GDM1 (cell line): ENCODE results near the gene PAXX.

Experiments
- DNase-seq: peaks from one replicate; lab custom pipeline; 2025; lab: John Stamatoyannopoulos, UW

The PAXX gene

DNA sequence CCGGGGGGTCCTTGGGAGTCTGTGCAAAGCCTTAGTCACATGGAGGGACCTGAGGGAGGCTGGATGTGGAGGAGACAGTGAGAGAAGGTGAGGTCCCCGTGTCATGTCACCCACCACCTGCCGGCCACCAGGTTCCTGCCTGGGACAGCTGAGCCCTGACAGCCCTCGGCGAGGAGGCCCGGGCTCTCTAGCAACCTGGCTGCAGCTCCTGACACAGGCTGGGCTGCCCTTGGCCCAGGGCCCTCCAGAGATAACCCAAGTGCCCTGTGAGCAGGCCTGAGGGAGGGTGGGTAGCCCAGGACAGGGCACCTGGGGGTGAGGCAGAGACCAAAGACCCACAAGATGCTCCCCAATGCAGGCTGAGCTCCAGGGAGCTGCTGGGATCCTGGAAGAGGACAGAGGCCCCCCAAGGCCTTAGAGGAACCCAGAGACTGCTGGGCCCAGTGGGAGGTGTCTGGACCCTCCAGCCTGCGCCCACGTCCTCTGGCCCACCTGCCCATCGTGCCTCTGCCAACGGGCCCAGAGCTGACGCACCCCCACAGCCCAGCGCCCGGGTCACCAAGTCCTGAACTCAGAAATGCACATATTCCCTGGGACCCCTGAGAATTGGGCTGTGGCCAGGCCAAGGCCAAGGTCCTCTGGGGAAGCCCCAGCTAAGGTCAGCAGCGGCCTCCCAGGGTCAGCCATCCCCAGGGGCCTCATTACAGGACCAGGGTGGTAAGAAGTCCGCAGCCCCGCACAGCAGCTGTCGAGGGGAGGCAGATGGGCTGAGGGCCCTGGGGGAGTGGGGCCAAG is 23.7 kb upstream of the PAXX start:
- DNase-seq = no peak

DNA sequence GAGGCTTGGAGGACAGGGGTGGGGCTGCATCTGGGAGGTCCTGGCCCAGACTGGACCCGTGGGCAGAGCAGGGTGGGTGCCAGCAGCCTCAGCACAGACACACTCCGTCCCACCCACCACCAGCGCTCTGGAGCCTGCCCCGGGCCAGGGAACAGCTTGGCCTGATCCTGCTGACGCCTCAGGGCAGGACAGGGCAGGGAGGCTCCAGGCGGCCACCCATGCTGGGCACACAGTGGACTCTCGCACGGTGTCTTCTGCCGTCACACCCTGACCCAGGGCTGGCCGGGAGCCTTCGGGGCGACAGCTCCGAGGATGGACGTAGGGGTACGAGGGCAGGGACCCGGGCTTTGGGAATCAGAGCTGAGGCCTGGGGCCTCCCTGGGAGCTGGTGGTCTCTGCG is 23.1 kb upstream of the PAXX start:
- DNase-seq = no peak

DNA sequence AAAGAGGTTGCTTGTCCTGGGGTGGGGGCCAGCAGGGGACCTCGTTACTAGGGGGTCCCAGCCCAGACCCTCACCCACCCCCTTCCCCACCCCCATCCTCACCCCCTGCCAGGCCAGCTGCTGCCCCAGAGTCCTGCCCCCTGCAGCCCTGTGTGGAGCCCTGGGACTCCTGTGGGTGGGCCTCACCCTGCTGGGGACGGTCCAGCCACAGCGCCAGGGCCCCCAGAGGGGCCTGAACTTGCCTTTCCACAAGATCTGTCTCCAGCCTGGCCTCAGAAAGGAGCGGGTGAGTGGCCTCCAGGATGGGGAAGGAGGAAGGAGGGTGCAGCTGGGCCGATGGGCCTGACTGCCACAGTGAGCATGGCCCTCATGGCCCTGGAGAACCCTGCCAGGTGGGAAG is 22.4 kb upstream of the PAXX start:
- no peak for DNase-seq

DNA sequence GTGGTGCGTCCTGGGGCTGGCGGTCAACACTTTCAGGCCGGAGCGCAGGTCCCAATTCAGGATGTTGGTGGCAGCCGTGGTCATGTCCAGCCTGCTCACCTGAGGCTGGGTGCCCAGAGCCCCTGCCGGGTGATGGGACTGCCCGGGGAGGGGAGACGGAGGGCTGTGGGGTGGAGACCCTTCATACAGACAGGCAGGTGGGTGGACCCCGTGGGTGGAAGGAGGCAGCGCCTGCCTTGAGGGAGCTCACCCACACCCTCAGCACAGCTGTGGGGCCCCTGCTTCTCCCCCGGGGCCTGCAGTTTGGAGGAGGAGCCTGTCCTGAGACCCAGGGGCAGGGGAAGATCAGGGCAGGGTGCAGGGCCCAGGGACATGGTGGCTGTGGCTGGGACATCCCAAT is 21.9 kb upstream of the PAXX start:
- no peak for DNase-seq

DNA sequence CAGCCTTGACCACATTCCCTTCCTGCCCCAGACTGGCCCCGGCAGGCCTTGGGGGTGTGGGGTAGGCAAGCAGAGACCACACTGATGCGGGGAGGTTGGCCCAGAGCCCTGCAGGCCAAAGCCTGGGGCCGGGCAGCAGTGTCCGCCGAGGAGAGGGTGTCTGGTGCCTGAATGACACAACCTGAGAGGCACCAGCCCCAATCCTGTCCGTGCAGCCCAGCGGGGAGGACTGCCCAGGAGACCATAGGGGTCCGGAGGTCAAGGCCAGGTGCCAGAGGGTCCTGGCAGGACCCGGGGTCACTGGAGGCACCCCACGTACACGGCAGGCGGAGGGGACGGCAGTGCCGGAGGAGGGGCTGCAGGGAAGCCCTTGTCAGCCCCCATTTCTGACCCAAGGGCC is 20.5 kb upstream of the PAXX start:
- DNase-seq = no peak

DNA sequence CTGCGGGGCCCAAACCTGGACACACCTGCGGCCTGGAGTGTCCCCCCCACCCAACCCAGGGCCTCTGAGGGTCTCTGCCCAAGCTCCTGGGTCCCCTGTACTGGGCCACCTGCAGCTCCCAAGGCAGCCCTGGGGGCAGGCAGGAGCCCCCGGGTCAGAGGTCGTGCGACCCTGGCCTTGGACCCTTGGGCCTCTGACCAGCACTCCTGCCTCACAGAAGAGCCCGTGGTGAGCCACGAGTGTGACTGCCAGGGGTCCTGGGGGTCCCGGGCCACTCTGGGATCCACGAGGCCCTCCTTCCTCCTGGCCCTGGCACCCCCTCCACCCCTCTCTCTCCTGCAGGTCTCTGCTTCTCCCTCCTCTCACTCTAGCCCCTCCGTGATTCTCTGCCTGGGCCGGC is 19.9 kb upstream of the PAXX start:
- no peak for DNase-seq

DNA sequence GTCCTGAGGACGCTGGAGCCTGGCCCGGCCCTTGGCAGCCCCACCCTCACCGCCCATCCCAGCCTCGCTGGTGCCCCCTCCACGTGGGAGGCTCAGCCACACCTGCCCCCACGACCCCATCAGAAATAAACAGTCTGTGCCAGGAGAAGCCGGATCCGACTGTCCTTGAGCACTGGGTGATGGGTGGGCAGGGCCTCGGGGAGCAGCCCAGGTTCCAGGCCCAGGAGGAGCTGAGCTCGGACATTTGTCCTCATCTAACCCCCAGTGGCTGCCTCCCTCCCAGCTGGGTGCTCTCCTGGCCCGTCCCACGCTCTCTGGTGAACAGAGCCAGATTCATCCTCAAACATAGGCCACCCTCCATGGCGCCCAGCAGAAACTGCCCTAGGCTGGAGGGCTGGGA is 19.5 kb upstream of the PAXX start:
- no peak for DNase-seq

DNA sequence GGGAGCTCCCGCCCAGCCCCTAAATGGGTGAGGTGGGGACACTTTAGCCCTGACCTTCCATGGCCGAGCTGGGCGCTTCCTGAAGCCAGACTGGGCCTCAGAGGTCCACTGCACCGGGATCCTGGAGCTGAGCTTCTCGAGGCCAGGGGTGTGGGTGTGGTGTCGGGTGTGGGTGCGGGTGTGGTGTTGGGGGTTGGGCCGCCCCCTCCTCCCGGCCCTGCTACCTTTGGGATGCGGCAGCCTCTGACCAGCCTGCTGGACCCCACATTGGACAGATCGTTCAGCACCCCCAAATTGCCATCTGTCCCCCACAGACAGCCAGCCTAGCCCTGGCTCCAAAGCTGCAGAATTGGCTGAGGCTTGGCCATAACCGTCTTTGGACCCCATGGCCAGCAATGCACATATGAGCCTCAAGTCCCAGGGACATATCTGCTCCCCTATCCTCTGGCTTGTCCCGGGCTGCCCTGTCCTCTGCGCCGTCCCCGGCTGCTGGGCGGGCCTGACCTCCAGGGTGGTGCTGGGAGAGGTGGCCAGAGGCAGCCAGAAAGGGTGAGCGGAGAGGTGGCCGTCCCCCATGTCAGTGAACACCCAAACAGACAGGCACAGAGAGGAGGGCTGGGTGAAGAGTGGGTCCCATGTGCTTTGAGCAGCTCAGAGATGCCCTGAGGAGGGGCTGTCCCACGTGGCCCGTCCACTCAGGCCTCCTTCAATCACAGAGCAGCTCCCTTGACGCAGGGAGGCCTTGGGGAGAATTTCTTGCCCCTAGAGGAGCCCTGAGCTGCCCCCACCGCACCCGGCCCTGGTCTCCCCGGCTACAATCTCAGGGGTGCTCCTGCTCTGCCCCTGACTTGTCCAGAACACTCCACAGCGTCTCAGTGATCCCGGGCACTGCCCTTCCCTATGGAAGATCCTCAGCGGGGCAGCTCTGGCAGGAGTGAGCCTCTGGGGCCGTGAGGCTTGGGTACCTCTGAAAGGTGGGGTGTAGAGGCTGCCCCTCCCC is 18.3 kb upstream of the PAXX start:
- DNase-seq = no peak

DNA sequence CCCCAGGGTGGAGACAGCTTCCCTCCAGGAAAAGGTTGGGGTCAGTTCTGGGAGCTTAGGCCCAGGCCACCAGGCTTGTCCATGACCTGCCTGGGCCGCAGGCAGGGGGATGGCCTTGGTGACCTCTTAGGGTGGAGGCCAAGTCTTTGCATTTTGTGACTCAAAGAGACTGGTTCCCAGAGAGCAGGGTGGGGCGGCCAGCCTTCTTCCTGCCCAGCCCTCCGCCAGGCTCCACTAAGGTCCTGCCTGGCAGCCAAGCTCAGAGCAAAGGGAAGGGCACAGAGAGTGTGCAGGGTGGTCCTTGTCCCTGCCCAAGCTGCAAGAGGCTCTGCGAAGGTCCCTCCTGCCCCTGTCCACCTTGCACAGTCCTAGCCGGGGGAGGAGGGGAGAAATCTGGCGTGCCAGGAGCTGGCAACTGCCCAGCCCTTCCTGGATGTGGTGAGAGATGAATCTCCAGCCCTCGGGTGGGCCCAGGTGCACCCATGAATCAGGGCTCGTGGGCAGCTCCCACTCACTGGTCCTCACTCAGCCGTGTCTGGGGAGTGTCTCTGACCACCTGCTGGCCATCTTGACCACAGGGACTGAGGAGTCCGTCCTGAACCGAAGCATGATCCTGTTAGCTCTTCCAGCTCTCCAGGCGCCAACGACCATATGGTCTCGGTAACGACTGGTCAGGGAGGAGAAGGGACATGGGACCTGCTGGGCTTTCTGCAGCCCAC is 17.2 kb upstream of the PAXX start:
- DNase-seq = no peak

DNA sequence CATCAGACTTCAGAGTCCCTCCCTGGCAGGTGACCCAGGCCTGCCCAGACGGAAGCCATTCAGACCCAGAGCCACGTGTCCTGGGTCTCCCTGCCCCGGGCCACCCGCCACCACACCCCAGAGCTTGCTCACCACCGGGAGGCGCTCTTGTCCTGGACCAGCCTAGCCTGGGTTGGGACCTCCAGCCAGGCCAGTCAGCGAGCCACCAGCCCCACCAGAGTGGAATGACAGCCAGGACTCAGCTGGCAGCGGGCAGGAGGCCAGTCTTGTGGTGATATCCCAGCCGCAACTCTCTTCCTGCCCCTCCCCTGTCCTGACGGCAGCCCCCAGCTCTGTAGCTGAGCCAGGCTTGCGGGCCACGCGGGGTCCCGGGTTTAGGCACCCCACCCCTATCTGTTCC is 16.6 kb upstream of the PAXX start:
- no peak for DNase-seq

DNA sequence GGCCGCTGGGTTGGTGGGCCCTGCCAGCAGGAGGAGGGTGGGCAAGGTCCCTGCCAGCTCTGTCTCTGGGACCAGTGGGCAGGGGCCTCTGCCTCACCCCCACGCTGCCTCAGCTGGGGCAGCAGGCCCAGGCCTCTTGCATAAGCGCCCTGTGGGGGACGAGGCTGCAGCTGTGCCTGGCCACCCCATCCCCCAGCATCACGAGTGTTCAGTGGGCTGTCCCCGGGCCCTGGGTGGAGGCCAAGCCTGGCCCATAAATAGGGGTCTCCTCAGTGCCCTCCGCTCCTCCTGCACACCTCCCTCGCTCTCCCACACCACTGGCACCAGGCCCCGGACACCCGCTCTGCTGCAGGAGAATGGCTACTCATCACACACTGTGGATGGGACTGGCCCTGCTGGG is 15.0 kb upstream of the PAXX start, which contains the start of gene PTGDS:
PTGDS (plus strand) TSS at position 282 of the 400 bp plus-strand sequence; CDS start at position 357, 75 bp downstream.
- DNase-seq = no peak

DNA sequence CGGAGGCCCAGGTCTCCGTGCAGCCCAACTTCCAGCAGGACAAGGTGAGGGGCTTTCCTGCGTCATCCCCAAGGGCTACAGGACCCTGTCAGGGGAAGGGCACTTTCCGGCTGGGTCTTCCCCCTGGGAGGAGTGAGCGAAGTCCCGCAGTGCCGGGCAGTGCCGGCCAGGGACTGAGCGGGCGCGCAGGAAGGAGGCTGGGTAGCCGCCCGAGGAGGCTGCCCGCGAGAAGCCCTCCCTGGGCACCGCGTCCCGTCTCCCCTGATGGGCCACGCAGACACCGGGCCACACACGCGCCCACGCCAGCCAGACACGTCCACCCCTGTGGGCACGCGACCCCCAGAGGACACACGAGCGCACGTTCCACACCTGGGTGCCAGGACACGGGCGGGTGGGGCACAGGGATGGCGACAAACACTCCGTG is 14.6 kb upstream of the PAXX start:
- no peak for DNase-seq

DNA sequence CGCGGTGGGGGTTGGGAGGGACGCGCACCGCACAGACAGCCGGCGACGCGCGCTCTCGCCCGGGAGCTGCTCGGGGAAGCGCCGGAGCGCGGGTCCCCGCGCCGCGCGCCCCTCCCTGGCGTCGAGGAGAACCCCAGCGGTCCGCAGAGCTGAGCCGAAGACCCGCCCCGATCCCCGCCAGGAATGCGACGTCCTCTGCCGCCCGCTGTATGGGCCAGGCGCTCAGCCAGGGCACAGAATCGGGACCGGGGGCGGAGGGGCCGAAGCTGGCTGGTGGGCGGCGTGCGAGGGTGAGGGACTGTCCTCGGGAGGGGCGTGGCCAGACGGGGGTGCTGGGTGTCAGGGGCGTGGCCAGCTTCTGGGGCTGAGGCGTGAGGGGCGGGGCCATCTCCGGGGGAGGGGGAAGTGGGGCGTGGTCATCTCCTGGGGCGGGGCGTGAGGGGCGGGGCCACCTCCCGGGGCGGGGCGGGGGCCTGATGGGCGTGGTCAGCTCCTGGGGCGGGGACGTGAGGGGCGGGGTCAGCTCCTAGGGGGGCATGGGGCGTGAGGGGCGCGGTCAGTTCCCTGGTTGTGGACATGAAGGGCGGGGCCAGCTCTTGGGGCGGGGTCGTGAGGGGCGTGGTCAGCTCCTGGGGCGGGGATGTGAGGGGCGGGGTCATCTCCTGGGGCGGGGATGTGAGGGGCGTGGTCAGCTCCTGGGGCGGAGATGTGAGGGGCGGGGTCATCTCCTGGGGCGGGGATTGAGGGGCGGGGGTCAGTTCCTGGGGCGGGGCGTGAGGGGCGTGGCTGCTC is 14.0 kb upstream of the PAXX start:
- no peak for DNase-seq

DNA sequence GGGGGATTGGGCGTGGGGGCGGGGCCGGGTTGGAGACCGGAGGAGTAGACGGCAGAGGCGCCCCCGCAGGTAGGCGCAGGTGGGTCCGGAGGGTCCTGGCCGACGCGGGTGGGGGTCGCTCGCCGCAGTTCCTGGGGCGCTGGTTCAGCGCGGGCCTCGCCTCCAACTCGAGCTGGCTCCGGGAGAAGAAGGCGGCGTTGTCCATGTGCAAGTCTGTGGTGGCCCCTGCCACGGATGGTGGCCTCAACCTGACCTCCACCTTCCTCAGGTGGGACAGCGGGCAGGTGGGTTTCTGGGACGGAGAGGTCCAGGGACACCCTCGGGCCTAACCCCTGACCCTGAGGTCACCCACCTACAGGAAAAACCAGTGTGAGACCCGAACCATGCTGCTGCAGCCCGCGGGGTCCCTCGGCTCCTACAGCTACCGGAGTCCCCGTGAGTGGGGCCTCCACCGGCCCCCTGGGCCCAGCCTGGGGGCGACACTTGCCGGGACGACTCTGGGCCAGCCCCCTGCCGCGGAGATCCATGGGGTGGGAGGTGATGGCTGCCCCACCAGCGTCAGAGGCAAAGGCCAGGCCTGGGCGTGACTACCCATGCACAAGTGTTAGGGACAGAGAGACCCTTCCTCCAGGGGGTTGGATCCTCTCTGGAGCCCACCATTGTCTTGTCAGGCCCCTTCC is 13.2 kb upstream of the PAXX start:
- DNase-seq = no peak

DNA sequence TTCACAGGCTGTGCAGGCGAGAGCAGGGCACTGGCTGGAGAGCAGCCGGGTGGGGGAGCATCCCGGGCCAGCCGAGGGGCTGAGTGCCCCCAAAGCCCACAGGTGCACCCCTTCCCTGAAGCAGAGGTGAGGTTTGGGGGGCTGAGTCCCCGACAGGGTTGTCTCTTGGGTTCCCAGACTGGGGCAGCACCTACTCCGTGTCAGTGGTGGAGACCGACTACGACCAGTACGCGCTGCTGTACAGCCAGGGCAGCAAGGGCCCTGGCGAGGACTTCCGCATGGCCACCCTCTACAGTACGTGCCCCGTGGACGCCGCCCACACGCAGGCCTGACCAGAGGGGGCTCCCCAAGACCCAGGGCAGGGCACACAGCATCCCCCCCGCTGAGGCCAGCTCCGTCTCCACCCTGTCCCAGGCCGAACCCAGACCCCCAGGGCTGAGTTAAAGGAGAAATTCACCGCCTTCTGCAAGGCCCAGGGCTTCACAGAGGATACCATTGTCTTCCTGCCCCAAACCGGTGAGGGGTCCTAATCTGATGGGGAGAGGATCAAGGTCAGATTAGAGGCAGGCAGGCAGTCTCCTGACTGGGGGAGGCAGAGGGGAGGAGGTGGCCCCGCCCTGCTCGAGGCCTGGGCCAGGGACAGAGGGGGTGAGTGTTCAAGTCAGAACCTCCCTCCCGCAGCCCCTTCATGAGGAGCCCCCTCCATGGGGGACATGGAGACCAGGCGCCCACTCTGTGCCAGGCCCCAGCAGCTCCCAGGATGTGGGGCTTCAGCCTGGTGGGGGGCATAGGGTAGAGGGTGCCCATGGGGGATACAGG is 12.2 kb upstream of the PAXX start:
- no peak for DNase-seq

DNA sequence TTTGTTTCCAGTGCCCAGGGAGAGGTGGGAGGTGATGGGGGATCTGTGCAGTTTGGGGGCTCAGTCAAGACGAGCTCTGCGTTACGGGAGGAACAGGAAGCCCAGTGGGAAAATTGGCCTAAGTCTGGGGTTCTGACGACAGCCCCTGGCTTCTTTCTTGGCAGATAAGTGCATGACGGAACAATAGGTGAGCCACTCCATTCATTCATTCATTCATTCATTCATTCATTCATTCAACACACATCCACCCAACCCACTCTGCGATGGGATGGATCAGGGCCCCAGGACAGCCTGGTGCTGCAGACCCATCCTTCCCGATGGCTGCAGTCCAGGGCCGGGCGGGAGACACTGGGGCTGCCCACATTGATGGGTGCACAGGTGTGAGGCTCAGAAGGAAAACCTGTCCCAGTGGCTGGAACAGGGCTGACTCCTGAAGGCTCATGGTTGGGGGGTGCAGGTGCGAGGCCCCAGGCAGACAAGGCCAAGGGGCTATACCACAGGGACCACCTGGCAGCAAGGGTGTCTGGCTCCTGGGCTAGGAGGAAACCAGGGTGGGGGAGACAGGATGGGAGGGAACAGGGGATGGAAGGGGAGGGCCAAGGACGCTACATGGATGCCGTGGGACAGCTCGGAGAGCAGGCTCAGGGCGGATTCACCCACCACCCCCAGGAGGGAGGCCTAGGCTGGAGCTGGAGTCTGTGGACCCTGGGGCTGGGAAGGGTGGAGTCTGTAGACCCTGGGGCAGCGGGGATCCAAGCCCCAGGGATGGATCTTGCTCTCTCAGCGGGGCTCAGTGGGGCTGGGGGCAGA is 11.3 kb upstream of the PAXX start:
- DNase-seq = no peak

DNA sequence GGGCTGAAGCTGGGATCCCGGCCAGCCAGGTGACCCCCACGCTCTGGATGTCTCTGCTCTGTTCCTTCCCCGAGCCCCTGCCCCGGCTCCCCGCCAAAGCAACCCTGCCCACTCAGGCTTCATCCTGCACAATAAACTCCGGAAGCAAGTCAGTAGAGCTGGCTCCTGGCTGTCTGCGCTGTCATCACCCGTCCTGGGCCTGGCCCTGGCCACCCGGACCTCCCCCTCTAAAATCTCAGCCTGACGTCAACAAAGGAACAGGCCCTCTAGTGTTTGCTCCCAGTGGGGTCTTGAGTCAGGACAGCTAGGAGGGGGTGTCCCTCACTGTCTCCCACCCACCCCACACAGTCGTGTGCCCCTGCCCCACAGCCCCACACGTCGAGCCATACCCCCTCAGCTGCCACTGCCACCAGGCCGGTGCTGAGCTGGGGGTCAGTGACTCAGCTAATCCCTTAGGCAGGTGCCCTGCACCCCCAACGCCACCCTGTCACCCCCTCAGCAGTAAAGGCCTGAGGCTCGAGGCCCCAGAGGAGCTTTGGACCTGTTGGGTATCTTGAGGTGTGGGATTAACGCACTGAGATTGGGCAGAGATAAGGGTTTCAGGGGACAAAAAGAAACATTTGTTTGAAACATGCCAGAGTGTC is 10.5 kb upstream of the PAXX start:
- DNase-seq = no peak

DNA sequence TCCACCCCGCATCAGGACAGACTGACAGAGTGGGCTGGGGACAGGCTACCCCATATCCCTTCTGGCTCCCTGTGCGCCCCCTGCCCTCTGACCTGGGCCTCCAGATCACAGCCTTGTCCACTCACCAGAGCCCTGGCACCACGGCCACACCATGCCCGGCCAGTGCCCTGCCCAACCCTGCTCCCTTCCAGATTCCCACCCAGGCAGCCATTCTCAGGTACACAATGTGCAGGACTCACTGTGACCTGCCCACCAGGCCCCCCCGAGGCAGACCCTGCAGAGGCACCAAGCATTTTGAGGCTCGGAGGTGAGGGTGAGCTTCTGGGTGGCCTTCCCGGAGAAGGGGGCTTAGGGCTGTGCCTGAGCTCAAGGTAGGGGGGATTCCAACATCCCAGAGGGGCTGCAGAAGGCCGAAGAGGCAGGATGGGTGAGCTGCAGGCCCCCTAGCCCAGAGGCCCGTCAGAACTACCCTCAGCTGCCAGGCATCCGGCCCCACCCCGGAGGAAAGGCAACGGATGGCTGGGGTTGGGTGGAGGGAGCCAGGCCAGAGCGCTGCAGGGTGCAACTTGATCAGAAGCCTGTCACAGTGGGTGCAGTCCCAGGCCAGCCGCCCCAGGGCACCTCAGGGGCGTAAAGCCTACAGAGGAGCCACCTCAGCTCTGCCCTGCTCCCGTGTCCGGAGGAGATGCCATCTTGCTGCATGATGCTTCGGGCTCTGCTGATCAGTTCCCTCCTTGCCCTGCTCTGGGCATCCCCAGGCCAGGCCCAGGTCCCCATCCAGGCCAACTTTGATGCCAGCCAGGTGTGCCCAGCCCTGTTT is 9.8 kb upstream of the PAXX start, which contains the start of gene LCNL1:
LCNL1 (plus strand) TSS at position 762 of the 820 bp plus-strand sequence. CDS start 594 bp downstream, outside the sequence.
- no peak for DNase-seq
